ENCODE results near the gene NFIC. TPM values are rescaled to one million over a fixed set of nuclear protein-coding genes. Genes with fewer than 3 reads are reported as not detected.

Gene NFIC
- total and polyA plus RNA-seq, 2 of the 4 experiments (the other 2 are of a cell fraction): 21.9 to 32.1 TPM

DNA sequence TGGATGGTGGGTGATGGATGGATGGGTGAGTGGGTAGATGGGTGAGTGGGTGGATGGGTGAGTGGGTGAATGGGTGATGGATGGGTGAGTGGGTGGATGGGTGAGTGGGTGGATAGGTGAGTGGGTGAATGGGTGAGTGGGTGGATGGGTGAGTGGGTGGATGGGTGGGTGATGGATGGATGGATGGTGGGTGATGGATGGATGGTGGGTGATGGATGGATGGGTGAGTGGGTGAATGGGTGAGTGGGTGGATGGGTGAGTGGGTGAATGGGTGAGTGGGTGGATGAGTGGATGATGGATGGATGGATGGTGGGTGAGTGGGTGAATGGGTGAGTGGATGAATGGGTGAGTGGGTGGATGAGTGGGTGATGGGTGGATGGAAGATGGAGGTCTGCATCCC, 111.1 kb downstream of the NFIC start:
- Histone ChIP-seq H2BK20ac (ENCODE audit: low read depth, low read length) (no peak overlapping the region), H3K79me1 (ENCODE audit: low read depth in 1 of 2, low read length in 2 of 2) (no peaks in the 10 kb centered on the region), H2AK5ac (ENCODE audit: low read depth, low read length) (no peak overlapping the region), H4K91ac (ENCODE audit: insufficient read depth, low read depth, low read length) (no peak overlapping the region), H2BK5ac (ENCODE audit: low read depth, low read length, poor library complexity, severe bottlenecking) (peak overlapping the region; percentile 29), H2BK120ac (ENCODE audit: low read depth, low read length) (no peak overlapping the region), H3K23ac (ENCODE audit: low read depth, low read length) (no peak overlapping the region), H2AFZ (replicated peaks; ENCODE audit: low read length, poor library complexity) (no peak overlapping the region), H3K4me3 (ENCODE audit: insufficient read depth, low read depth, low read length) (no peak overlapping the region), H3K56ac (ENCODE audit: extremely low read depth, insufficient read depth, low read length) (no peak overlapping the region), H4K8ac (ENCODE audit: low read depth in 2 of 2, low read length in 2 of 2) (no peak overlapping the region), H2BK15ac (ENCODE audit: low read depth, low read length) (no peak overlapping the region), H3K36me3 (ENCODE audit: control insufficient read depth, insufficient read depth, low read length) (no peaks in the 10 kb centered on the region), H3K27ac (ENCODE audit: insufficient read depth, low read length) (no peak overlapping the region), H3K4me2 (ENCODE audit: low read depth, low read length) (no peak overlapping the region), H3K4me1 (ENCODE audit: control insufficient read depth, insufficient read depth, low read length) (no peaks in the 10 kb centered on the region), H4K5ac (ENCODE audit: low read depth, low read length) (no peak overlapping the region), H3K4ac (ENCODE audit: low read depth, low read length) (no peak overlapping the region), H3K27me3 (ENCODE audit: control insufficient read depth, insufficient read depth, low read length) (peaks cover 39% of the 10 kb centered on the region), H3K18ac (ENCODE audit: low read depth, low read length) (no peak overlapping the region), H3K9ac (ENCODE audit: low read depth, low read length) (no peak overlapping the region), H4K20me1 (ENCODE audit: insufficient read depth, low read length) (no peaks in the 10 kb centered on the region), H2AK9ac (replicated peaks; ENCODE audit: low read depth, low read length, poor library complexity) (no peak overlapping the region), H3K14ac (replicated peaks; ENCODE audit: low read depth, low read length) (no peak overlapping the region), H3K9me1 (ENCODE audit: insufficient read depth, low read length) (no peaks in the 10 kb centered on the region), H3K9me3 (ENCODE audit: control insufficient read depth, insufficient read depth, low read length) (no peaks in the 10 kb centered on the region; the same call in 1 of the 2 replicates)
- no peak for TF ChIP-seq NFE2L2 (IDR thresholded peaks at IDR 0.05; ENCODE audit: low read depth, low read length)
- TF ChIP-seq, protein P1, sequence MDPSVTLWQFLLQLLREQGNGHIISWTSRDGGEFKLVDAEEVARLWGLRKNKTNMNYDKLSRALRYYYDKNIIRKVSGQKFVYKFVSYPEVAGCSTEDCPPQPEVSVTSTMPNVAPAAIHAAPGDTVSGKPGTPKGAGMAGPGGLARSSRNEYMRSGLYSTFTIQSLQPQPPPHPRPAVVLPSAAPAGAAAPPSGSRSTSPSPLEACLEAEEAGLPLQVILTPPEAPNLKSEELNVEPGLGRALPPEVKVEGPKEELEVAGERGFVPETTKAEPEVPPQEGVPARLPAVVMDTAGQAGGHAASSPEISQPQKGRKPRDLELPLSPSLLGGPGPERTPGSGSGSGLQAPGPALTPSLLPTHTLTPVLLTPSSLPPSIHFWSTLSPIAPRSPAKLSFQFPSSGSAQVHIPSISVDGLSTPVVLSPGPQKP (IDR thresholded peaks at IDR 0.05; ENCODE audit: borderline replicate concordance, low read depth, low read length): no peak
- no peak for TF ChIP-seq MAFK (IDR thresholded peaks at IDR 0.05; ENCODE audit: low read depth, low read length)
- TF ChIP-seq RCOR1 (IDR thresholded peaks at IDR 0.05; ENCODE audit: insufficient replicate concordance, low read length): no peak
- no peak for TF ChIP-seq RAD21 (IDR thresholded peaks at IDR 0.05; ENCODE audit: low read length)
- TF ChIP-seq BHLHE40 (IDR thresholded peaks at IDR 0.05; ENCODE audit: low read depth, low read length): no peak
- TF ChIP-seq CHD1 (IDR thresholded peaks at IDR 0.05; ENCODE audit: low read depth, low read length): no peak
- TF ChIP-seq USF2 (IDR thresholded peaks at IDR 0.05; ENCODE audit: low read depth, low read length): no peak
- TF ChIP-seq RFX5 (IDR thresholded peaks at IDR 0.05; ENCODE audit: low read depth, low read length): no peak
- TF ChIP-seq CTCF (conservative IDR thresholded peaks at IDR 0.05; ENCODE audit: low read depth, low read length): no peak
- TF ChIP-seq POLR2A (IDR thresholded peaks at IDR 0.05; ENCODE audit: low read depth, low read length): no peak
- no peak for TF ChIP-seq FOS (IDR thresholded peaks at IDR 0.05; ENCODE audit: low read depth, low read length)
- TF ChIP-seq MXI1 (IDR thresholded peaks at IDR 0.05; ENCODE audit: borderline replicate concordance, low read depth, low read length): no peak
- TF ChIP-seq MAZ (IDR thresholded peaks at IDR 0.05; ENCODE audit: borderline replicate concordance, low read depth, low read length): no peak
- no peak for TF ChIP-seq CEBPB (IDR thresholded peaks at IDR 0.05; ENCODE audit: low read depth, low read length)
- no peak for TF ChIP-seq SMC3 (IDR thresholded peaks at IDR 0.05; ENCODE audit: low read depth, low read length)
- ChIA-PET POLR2A (ENCODE audit: unreplicated experiment) (no interaction called here), CTCF (no interaction called here)
- dilution Hi-C loops (cut with HindIII; ENCODE audit: low sequenced_read_pairs, unreplicated experiment): no loop called here
- ATAC-seq (ENCODE audit: low read depth) (no peak), DNase-seq (no peak)
- in situ Hi-C loops (cut with MboI; ENCODE audit: low sequenced_read_pairs): loop anchor here (25.0 kb wide), 1 partner anchor 515 kb away; no protein-coding TSS in a partner anchor
- intact Hi-C loops (cut with micrococcal nuclease): no loop called here
- BruUV-seq (replicated peaks): no TSS peak
